Loucy (cell line): ENCODE data around the gene SALL3.

Experiments used
- CTCF ChIP-seq: fragments of 200-600 bp; sonication (generic); conservative IDR thresholded peaks from 2 replicates; pipeline ENCODE4 v1.5.1; 2014; ENCODE audit warnings: mild to moderate bottlenecking, antibody characterized with exemption, low read length
- EZH2phosphoT487 ChIP-seq: fragments of 200-600 bp; IDR thresholded peaks from 2 replicates; pipeline ENCODE4 v1.6.1; 2018; ENCODE audit warnings: antibody characterized with exemption, mild to moderate bottlenecking, moderate library complexity, borderline replicate concordance

- TF ChIP-seq CTCF (no peak), EZH2phosphoT487 (no peak)
Measured at GRCh38 chr18:79043288-79043687, 63.7 kb downstream of the SALL3 start.
